PFSK-1 (cell line): ENCODE measurements around the gene ANXA2R.
A peak's percentile ranks its signal among the peaks of the same experiment; 100 is the strongest.

Experiments
- FOXP2 ChIP-seq: optimal IDR thresholded peaks from 2 replicates; pipeline ENCODE3; 2011; ENCODE audit warnings: borderline replicate concordance, control low read depth, inconsistent platforms; ENCODE audit not compliant: insufficient read depth; ENCODE audit errors: extremely low read length, extremely low read depth
- POLR2AphosphoS5 ChIP-seq: IDR thresholded peaks from 2 replicates; pipeline ENCODE4 v1.6.1; 2012; ENCODE audit warnings: low read depth, mild to moderate bottlenecking, control low read depth, low read length, moderate library complexity
- SIN3A ChIP-seq: IDR thresholded peaks from 2 replicates; pipeline ENCODE4 v1.6.1; 2012; ENCODE audit warnings: mild to moderate bottlenecking, low read length, moderate library complexity, borderline replicate concordance; ENCODE audit not compliant: insufficient read depth
- TAF1 ChIP-seq: IDR thresholded peaks from 2 replicates; pipeline ENCODE4 v1.6.1; 2012; ENCODE audit warnings: low read length, control low read depth, borderline replicate concordance; ENCODE audit not compliant: insufficient read depth
- TF ChIP-seq, protein P1 (sequence below), 2 experiments: IDR thresholded peaks; 2 replicates each; pipeline versions ENCODE4 v1.6.1 to v1.8.0; 2011 to 2012; ENCODE audit warnings: low read depth in 2 of 2, low read length in 2 of 2, control low read depth in 1 of 2, inconsistent platforms in 1 of 2, mild to moderate bottlenecking in 1 of 2, moderate library complexity in 1 of 2; ENCODE audit not compliant: insufficient read depth in 1 of 2

ANXA2R gene

DNA sequence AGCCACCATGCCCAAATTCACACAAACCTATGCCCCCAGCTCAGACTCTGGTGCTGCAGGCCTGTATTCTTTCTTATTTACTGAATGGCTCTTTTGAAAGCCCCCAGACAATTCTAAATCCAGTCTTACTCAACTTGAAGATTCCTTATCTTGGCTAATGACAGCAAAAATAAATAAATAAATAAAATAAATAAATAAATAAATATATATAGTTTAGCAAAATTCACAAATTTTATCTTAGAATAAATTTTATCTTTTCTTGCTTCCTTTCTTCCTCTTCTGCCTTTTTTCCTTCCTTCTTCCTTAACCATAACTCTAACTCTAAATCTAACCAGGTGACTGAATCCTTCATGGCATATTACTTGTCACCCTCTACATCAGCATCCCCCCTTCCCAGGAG lies 25.6 kb downstream of the ANXA2R start:
- TF ChIP-seq TAF1 (no peak), SIN3A (no peak), POLR2AphosphoS5 (no peak), FOXP2 (no peak)
- TF ChIP-seq, protein P1, sequence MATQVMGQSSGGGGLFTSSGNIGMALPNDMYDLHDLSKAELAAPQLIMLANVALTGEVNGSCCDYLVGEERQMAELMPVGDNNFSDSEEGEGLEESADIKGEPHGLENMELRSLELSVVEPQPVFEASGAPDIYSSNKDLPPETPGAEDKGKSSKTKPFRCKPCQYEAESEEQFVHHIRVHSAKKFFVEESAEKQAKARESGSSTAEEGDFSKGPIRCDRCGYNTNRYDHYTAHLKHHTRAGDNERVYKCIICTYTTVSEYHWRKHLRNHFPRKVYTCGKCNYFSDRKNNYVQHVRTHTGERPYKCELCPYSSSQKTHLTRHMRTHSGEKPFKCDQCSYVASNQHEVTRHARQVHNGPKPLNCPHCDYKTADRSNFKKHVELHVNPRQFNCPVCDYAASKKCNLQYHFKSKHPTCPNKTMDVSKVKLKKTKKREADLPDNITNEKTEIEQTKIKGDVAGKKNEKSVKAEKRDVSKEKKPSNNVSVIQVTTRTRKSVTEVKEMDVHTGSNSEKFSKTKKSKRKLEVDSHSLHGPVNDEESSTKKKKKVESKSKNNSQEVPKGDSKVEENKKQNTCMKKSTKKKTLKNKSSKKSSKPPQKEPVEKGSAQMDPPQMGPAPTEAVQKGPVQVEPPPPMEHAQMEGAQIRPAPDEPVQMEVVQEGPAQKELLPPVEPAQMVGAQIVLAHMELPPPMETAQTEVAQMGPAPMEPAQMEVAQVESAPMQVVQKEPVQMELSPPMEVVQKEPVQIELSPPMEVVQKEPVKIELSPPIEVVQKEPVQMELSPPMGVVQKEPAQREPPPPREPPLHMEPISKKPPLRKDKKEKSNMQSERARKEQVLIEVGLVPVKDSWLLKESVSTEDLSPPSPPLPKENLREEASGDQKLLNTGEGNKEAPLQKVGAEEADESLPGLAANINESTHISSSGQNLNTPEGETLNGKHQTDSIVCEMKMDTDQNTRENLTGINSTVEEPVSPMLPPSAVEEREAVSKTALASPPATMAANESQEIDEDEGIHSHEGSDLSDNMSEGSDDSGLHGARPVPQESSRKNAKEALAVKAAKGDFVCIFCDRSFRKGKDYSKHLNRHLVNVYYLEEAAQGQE (IDR thresholded peaks at IDR 0.05; ENCODE audit: insufficient read depth in 1 of 2, low read depth in 2 of 2, low read length in 2 of 2) = no peak

DNA sequence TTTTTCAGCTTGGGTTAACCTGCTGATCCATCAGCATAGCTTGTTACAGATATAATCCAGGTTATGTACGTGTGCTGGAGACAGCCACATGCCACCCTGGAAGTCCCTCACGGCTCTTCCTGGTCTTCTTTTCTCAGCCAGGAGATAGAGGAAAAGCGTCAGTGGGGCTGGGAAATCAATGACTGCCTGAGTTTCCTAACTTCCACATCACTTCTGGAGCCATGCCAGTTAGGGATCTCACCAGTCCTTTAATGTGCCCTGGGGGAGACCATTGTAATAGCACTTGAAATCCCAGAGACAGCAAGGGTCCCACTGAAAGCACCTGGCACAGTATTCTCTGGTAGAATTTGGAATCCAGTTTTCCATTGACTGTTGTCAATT lies 29.2 kb downstream of the ANXA2R start:
- no peak for TF ChIP-seq TAF1
- TF ChIP-seq, protein P1 (IDR thresholded peaks at IDR 0.05; ENCODE audit: insufficient read depth in 1 of 2, low read depth in 2 of 2, low read length in 2 of 2) = no peak
- TF ChIP-seq SIN3A = no peak
- no peak for TF ChIP-seq POLR2AphosphoS5
- TF ChIP-seq FOXP2 = no peak

DNA sequence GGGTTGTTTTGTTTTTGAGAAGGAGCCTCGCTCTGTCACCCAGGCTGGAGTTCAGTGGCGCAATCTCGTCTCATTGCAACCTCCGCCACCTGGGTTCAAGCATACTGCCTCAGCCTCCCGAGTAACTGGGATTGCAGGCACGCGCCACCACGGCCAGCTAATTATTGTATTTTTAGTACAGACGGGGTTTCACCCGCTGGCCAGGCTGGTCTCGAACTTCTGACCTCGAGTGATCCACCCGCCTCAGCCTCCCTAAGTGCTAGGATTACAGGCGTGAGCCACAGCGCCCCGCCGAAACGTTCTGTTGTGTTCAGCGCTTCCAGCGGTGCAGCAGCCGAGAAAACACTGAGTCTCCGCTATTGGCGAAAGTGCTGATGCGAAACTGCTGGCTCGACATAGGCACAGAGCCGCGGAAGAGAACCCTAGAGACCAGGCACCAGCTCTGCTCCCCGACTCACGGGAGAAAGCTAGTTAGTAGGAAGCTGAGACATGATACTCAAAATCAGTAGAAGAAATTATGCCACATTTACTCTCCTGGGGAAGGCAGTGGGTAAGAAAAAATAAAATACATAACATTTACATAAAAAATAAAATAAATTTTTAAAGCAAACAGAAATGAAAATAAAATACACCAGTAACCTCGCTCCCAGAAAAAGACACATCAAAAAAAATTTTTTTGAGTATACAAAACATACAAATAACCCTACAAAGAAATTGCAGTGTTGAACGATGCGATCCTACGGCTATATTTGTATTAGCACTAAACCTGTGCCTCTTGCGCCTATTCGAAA lies 31.6 kb downstream of the ANXA2R start:
- TF ChIP-seq POLR2AphosphoS5 (peak; percentile 46; the same call in 1 of the 2 replicates), FOXP2 (peak; percentile 74), SIN3A (no peak), TAF1 (peak; percentile 70)
- TF ChIP-seq, protein P1 (IDR thresholded peaks at IDR 0.05; ENCODE audit: insufficient read depth in 1 of 2, low read depth in 2 of 2, low read length in 2 of 2) = no peak

DNA sequence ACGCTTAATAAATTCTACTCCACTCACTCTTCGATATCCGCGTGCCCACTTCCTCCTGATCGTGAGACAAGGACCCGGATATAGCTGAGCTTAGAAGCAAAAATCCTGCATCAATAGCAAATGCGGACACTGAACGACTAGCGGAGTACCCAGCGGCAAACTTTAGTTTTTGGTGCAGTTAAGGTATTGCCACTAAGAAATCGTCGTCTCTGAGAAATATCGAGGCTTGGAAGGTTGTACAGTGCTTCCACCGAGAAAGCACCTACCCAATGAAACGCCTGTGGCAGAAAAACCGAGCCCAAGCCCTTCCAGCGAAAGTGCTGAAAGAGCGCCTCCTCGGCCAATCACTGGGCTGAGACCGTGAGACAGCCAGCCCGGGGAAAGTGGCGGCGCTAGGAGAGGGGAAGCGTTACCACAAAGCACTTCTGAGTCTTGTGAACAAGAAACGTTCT lies 32.2 kb downstream of the ANXA2R start:
- no peak for TF ChIP-seq SIN3A
- TF ChIP-seq POLR2AphosphoS5 = peak; percentile 32; the same call in 1 of the 2 replicates
- 0 out of 2 replicates have a peak, but pooled peaks have one; percentile 14 for TF ChIP-seq TAF1

DNA sequence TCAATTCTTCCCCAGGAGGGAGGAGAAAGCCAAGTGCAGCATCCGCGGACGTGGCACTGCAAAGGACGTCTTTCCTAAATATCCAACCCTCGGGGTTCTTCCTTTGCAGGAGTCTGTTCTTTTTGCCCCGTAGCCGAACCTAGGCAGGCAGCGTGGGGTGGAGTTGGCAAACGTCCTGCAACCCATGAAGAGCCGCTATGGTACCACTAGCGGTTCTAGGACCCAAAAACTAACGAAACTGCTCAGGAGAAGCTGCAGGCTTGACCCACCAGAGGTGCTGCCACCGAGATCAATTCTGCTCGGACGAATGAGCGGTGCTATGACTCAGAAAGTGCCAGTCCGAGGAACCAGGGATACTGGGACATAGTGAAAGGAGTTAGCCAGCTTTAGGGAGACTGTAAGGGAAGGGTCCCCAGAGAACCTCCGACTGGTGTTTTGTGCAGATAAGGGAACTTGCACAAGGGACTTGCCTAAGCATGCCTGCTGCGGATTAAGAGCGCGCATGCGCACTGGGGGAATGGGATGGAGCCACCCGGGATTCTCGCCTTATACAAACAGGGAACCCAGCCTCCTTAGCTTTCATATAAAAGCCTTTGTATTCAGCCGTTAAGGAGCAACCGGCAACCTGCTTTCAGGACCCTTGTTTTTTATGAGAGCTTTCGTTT lies 32.7 kb downstream of the ANXA2R start:
- no peak for TF ChIP-seq SIN3A
- TF ChIP-seq POLR2AphosphoS5 = no peak
- no peak for TF ChIP-seq TAF1

DNA sequence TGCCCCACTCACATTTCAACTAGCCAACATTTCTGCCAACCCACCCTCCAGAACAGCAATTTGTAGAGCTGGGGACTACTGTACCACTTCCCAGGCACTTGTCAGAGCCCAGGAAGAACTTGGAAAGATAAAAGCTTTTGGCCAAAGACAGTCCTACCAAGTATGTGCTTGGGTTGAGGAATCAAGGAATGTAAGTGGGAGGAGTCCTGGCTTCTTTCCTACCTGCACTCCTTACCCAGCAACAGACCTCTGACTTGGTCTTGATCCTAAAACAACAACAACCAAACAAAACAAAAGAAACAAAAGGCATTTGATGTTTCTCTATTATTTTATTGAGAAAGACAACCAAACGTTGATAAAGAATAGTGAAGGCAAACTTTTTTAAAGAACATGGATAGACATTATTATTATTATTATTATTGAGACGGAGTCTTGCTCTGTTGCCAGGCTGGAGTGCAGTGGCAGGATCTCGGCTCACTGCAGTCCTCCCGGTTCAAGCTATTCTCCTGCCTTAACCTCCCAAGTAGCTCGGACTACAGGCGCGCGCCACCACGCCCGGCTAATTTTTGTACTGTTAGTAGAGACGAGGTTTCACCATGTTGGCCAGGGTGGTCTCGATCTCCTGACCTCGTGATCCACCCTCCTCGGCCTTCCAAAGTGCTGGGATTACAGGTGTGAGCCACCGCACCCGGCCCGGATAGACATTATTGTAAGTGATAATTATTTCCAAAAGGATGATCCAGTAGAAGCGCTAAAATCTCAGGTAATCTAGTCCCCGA lies 33.5 kb downstream of the ANXA2R start:
- TF ChIP-seq SIN3A (no peak), FOXP2 (no peak), POLR2AphosphoS5 (no peak), TAF1 (no peak)
- TF ChIP-seq, protein P1 (IDR thresholded peaks at IDR 0.05; ENCODE audit: insufficient read depth in 1 of 2, low read depth in 2 of 2, low read length in 2 of 2) = no peak
